Measurements from ENCODE around the gene GNGT2.

- no peak for TF ChIP-seq CTCF (conservative IDR thresholded peaks at IDR 0.05)
- TF ChIP-seq EZH2 (IDR thresholded peaks at IDR 0.05; ENCODE audit: low read depth): no peak
Observed at GRCh38 chr17:49239963-49240362, 29.6 kb upstream of the GNGT2 start.

Data from PC-9 (cell line).